Measurements from ENCODE around the gene XCL2.

DNA sequence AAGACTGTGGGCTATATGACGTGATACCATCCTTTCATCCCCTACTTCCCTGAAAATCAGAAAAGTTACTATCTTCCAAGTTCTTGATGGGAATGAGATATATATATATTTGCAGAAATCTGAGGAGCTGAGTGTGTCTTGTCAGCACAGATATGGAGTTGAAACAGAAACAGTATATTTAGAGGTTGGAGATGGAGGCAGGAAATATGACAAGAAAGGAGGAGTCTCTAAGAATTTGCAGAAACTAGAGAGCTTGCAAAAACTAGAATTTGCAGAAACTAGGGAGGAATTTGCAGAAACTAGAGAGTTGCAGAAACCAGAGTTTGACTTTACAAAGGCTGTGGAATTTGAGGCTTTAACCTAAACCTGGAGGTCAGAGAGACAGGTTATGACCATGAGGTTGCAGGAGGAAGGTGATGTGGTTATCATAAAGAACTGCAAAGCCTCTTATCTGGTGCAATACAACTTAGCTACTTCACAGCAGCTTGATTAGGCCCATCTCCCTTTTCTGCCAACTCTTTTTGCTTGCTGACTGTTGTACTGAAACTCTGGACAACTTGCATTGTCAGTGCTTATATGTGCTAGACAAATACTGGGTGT, 22.3 kb downstream of the XCL2 start:
- TF ChIP-seq GATA2 (CRISPR knock-in tag; IDR thresholded peaks at IDR 0.05) (no peak), GABPA (IDR thresholded peaks at IDR 0.05; ENCODE audit: low read depth) (no peak), TAF1 (IDR thresholded peaks at IDR 0.05; ENCODE audit: borderline replicate concordance, low read depth, low read length) (no peak), CTCF (IDR thresholded peaks at IDR 0.05) (no peak), NFIC (IDR thresholded peaks at IDR 0.05; ENCODE audit: borderline replicate concordance) (no peak), RAD21 (IDR thresholded peaks at IDR 0.05; ENCODE audit: low read length) (no peak), EP300 (IDR thresholded peaks at IDR 0.05; ENCODE audit: borderline replicate concordance in 1 of 2, low read depth in 1 of 2, low read length in 1 of 2) (no peak), RXRA (IDR thresholded peaks at IDR 0.05; ENCODE audit: borderline replicate concordance, low read depth) (no peak), CHD2 (IDR thresholded peaks at IDR 0.05; ENCODE audit: low read length, partially characterized antibody) (no peak), NRF1 (IDR thresholded peaks at IDR 0.05; ENCODE audit: low read depth, low read length) (no peak), ELF1 (IDR thresholded peaks at IDR 0.05) (no peak), POLR2AphosphoS5 (IDR thresholded peaks at IDR 0.05; ENCODE audit: low read depth, low read length) (no peak)
- TF ChIP-seq, protein P1, sequence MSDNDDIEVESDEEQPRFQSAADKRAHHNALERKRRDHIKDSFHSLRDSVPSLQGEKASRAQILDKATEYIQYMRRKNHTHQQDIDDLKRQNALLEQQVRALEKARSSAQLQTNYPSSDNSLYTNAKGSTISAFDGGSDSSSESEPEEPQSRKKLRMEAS (IDR thresholded peaks at IDR 0.05; ENCODE audit: low read depth) = no peak
